CD8-positive, alpha-beta memory T cell (primary cell): ENCODE results near the gene ARL2. TPM values are rescaled to one million over a fixed set of nuclear protein-coding genes. Genes with fewer than 3 reads are reported as not detected.

Source experiments
- CTCF ChIA-PET: fragments of 350-600 bp; sonication (Branson Sonifier 250); formaldehyde crosslinking; loops from one replicate; lab custom pipeline; 2021; ENCODE audit warnings: antibody characterized with exemption; lab: Charles Lee
- POLR2A ChIA-PET: fragments of 350-600 bp; sonication (Branson Sonifier 250); formaldehyde crosslinking; loops from one replicate; lab custom pipeline; 2021; ENCODE audit warnings: antibody characterized with exemption; lab: Charles Lee
- DNase-seq, 5 donors: peaks; one replicate each; pipeline versions ENCODE4 v3.0.0 to v3.0.0-alpha.2; 2020 to 2022; ENCODE audit warnings: mixed read lengths in 1 of 5
- H3K27ac ChIP-seq: one replicate; pipeline ENCODE4 v1.7.0; 2013; ENCODE audit warnings: low read depth, mild to moderate bottlenecking, low read length, moderate library complexity
- H3K27me3 ChIP-seq: 2 replicates; pipeline ENCODE4 v1.7.0; 2013; ENCODE audit warnings: low read length, mild to moderate bottlenecking; ENCODE audit not compliant: insufficient read depth, poor library complexity, severe bottlenecking
- H3K36me3 ChIP-seq: 2 replicates; pipeline ENCODE4 v1.7.0; 2013; ENCODE audit warnings: mild to moderate bottlenecking, low read length, moderate library complexity; ENCODE audit not compliant: insufficient read depth
- H3K4me1 ChIP-seq: 2 replicates; pipeline ENCODE4 v1.7.0; 2013; ENCODE audit warnings: mild to moderate bottlenecking, low read length, moderate library complexity; ENCODE audit not compliant: insufficient read depth
- H3K4me3 ChIP-seq: 2 replicates; pipeline ENCODE4 v1.7.0; 2013; ENCODE audit warnings: mild to moderate bottlenecking, low read length
- H3K9me3 ChIP-seq: 2 replicates; pipeline ENCODE4 v1.7.0; 2013; ENCODE audit warnings: mild to moderate bottlenecking, low read length
- H3K27ac Mint-ChIP-seq, 8 donors: one replicate each; pipeline ENCODE4 v1.8.0; 2020 to 2021; ENCODE audit warnings: mixed read lengths in 8 of 8, mild to moderate bottlenecking in 6 of 8, inconsistent platforms in 3 of 8, moderate library complexity in 3 of 8
- H3K27me3 Mint-ChIP-seq, 2 donors: one replicate each; pipeline ENCODE4 v1.8.0; 2020 to 2021; ENCODE audit warnings: mixed read lengths in 2 of 2, mild to moderate bottlenecking in 1 of 2, moderate library complexity in 1 of 2
- H3K36me3 Mint-ChIP-seq, 3 donors: one replicate each; pipeline ENCODE4 v1.8.0; 2020 to 2021; ENCODE audit warnings: mixed read lengths in 3 of 3, inconsistent platforms in 1 of 3, mild to moderate bottlenecking in 1 of 3
- H3K4me1 Mint-ChIP-seq, 3 donors: one replicate each; pipeline ENCODE4 v1.8.0; 2020 to 2021; ENCODE audit warnings: mixed read lengths in 3 of 3, inconsistent platforms in 1 of 3, mild to moderate bottlenecking in 1 of 3
- H3K4me3 Mint-ChIP-seq, 7 donors: one replicate each; pipeline ENCODE4 v1.8.0; 2020 to 2021; ENCODE audit warnings: mixed read lengths in 7 of 7, mild to moderate bottlenecking in 6 of 7, moderate library complexity in 4 of 7, inconsistent platforms in 2 of 7
- H3K9me3 Mint-ChIP-seq, 5 donors: one replicate each; pipeline ENCODE4 v1.8.0; 2020 to 2022; ENCODE audit warnings: mixed read lengths in 5 of 5, mild to moderate bottlenecking in 3 of 5, moderate library complexity in 2 of 5, inconsistent platforms in 1 of 5
- polyA plus RNA-seq: library from polyadenylated mRNA; unstranded; fragments of 300-500 nt; fragmentation: Illumina TruSeq; gene quantifications from one replicate; pipeline ENCODE4 v1.2.3, GENCODE V29; 2021
- total RNA-seq, 2 experiments: library from RNA; stranded (reverse); gene quantifications; one replicate each; pipeline ENCODE4 v1.2.3, GENCODE V29; 2021

The ARL2 gene
- total and polyA plus RNA-seq, 3 experiments from 2014 or later = 99.7 to 125 (median 125) TPM

DNA sequence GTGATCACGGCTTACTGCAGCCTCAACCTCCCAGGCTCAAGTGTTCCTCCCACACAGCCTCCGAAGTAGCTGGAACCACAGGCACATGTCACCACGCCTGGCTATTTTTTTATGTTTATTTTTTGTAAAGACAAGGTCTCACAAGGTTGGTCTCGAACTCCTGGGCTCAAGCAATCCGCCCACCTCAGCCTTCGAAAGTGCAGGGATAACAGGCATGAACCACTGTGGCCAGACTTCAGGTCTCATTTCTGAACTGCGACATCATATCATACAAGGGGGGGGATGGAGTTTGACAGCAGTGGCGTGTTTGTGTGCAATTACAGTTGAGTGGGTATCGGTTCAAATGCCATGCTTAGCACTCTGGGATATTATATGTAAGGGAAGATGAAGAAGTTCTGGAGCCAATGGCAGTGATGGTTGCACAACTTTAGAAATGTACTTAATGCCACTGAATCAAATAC lies 37.5 kb downstream of the ARL2 start:
- H3K4me1 Mint-ChIP-seq = peaks cover 13 to 28% (median 15%) of the 10 kb centered on the region in 3 donors
- Histone ChIP-seq H3K27me3 (no peaks in the 10 kb centered on the region), H3K9me3 (no peaks in the 10 kb centered on the region), H3K27ac (no peak overlapping the region), H3K4me1 (peaks cover 18% of the 10 kb centered on the region), H3K4me3 (no peak overlapping the region), H3K36me3 (no peaks in the 10 kb centered on the region)
- no peak overlapping the region for H3K4me3 Mint-ChIP-seq
- no peaks in the 10 kb centered on the region for H3K9me3 Mint-ChIP-seq
- peak overlapping the region in 1 of 8 donors; percentile 77 for H3K27ac Mint-ChIP-seq
- DNase-seq = no peak
- ChIA-PET POLR2A (no interaction called here), CTCF (interaction anchor here (0.7 kb wide), 1 partner anchor 35 kb away, joined by 3 read pairs; no protein-coding TSS in a partner anchor)
- peaks cover 0 to under 1% (median 0%) of the 10 kb centered on the region in 3 donors for H3K36me3 Mint-ChIP-seq
- H3K27me3 Mint-ChIP-seq = peaks cover 0 to 4% of the 10 kb centered on the region in 2 donors

DNA sequence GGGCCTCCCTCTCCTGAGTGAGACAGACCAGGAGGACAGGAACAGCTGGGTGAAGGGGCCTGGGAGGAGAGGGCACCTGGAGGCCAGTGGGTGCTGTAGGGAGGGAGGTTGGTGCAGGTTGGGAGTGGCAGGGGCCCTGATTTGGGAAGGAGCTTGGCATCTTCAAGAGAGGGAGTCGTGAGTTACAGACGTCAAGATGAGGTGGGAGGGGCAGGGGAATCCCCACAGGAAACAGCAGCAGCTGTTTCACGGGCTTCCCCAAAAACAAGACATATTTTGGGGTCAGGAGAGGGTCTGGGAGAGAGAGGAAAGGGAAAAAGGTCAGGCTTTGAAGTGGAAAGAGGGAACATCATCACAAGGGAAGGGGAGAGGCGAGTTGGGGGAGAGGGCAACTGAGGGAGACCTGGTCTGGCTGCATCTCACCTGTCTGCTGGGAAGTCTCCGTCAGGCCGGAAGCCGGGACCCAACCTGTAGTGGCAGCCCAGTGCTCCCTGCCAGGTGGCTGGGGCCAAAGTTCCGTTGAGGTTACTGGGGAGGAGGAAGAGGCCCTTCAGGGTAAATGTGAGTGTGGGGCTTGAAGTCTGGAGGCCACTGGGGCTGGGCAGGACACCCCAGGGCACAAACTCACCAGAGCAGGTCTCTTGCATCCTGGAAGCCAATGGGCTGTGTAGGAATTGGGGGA lies 40.0 kb downstream of the ARL2 start:
- H3K27me3 ChIP-seq = no peaks in the 10 kb centered on the region
- H3K4me3 Mint-ChIP-seq = peak overlapping the region in 6 of 7 donors; percentile 1 to 76 (median 56)
- no peaks in the 10 kb centered on the region for H3K36me3 Mint-ChIP-seq
- CTCF ChIA-PET = no interaction called here
- no peaks in the 10 kb centered on the region for H3K27me3 Mint-ChIP-seq
- H3K36me3 ChIP-seq = no peaks in the 10 kb centered on the region
- no peaks in the 10 kb centered on the region for H3K9me3 Mint-ChIP-seq
- DNase-seq = peak in 1 of 5 donors; percentile 25
- peak overlapping the region; percentile 21 to 92 (median 78) for H3K27ac Mint-ChIP-seq
- no peak overlapping the region for H3K4me3 ChIP-seq
- POLR2A ChIA-PET = no interaction called here
- peaks cover 8 to 12% (median 9%) of the 10 kb centered on the region in 3 donors for H3K4me1 Mint-ChIP-seq
- no peaks in the 10 kb centered on the region for H3K9me3 ChIP-seq
- H3K27ac ChIP-seq = no peak overlapping the region
- peaks cover 12% of the 10 kb centered on the region for H3K4me1 ChIP-seq

DNA sequence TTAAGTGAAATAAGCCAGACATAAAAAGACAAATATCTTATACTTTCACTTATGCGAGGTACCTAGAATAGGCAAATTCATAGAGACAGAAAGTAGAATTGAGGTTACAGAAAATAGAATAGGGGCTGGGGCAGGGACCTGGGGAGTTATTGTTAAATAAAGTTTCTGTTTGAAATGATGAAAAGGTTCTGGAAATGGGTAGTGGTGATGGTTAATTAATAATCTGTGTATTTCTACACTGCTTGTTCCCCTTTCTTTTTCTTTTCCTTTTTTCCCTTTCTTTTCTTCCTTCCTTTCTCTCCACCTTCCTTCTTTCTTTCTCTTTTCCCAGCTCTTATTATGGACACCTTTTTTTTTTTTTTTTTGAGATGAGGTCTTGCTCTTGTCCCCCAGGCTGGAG lies 41.6 kb downstream of the ARL2 start:
- no peak overlapping the region for H3K4me3 Mint-ChIP-seq
- Histone ChIP-seq H3K27me3 (no peaks in the 10 kb centered on the region), H3K4me1 (peaks cover 12% of the 10 kb centered on the region), H3K4me3 (no peak overlapping the region), H3K9me3 (no peaks in the 10 kb centered on the region), H3K36me3 (no peaks in the 10 kb centered on the region), H3K27ac (no peak overlapping the region)
- no peaks in the 10 kb centered on the region for H3K9me3 Mint-ChIP-seq
- H3K27ac Mint-ChIP-seq = peak overlapping the region in 1 of 8 donors; percentile 71
- H3K4me1 Mint-ChIP-seq = peaks cover 8 to 12% (median 9%) of the 10 kb centered on the region in 3 donors
- ChIA-PET POLR2A (no interaction called here), CTCF (no interaction called here)
- H3K27me3 Mint-ChIP-seq = no peaks in the 10 kb centered on the region
- DNase-seq = no peak
- H3K36me3 Mint-ChIP-seq = no peaks in the 10 kb centered on the region

- H3K36me3 Mint-ChIP-seq = no peaks in the 10 kb centered on the region
- Histone ChIP-seq H3K27ac (no peak overlapping the region), H3K4me3 (no peak overlapping the region), H3K4me1 (peaks cover 12% of the 10 kb centered on the region), H3K36me3 (no peaks in the 10 kb centered on the region), H3K27me3 (no peaks in the 10 kb centered on the region), H3K9me3 (no peaks in the 10 kb centered on the region)
- no peaks in the 10 kb centered on the region for H3K9me3 Mint-ChIP-seq
- ChIA-PET POLR2A (no interaction called here), CTCF (interaction anchor here (1.0 kb wide), 1 partner anchor 18 kb away, joined by 3 read pairs; no protein-coding TSS in a partner anchor)
- H3K27ac Mint-ChIP-seq = no peak overlapping the region
- peaks cover 9 to 12% (median 10%) of the 10 kb centered on the region in 3 donors for H3K4me1 Mint-ChIP-seq
- no peak overlapping the region for H3K4me3 Mint-ChIP-seq
- H3K27me3 Mint-ChIP-seq = peaks cover 0 to under 1% of the 10 kb centered on the region in 2 donors
- no peak for DNase-seq
Observed at GRCh38 chr11:65056999-65057398, 43.0 kb downstream of the ARL2 start.

DNA sequence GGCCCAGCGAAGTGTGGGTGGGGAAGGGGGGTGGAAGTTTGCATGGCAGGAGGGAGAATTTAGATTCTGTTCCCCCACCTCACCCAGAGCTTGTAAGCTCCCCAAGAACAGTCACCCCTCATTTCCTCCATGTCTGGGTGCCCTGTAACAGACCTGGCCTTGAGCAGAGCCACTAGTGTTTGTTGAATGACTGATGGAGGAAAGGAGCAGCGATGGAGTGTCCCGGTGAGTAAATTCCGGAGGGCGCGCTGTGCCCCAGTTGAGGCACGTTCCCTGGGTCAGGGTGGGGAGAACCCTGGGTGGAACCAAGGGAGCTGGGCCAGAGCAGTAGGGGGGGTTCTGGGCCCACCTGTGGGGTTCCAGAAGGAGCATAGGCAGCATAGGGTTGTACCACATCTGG lies 43.6 kb downstream of the ARL2 start:
- H3K4me3 Mint-ChIP-seq = no peak overlapping the region

GRCh38 chr11:65058012-65058411 lies 44.1 kb downstream of the ARL2 start:
- H3K4me1 ChIP-seq = peaks cover 12% of the 10 kb centered on the region
- Mint-ChIP-seq H3K27ac (no peak overlapping the region), H3K4me3 (no peak overlapping the region), H3K4me1 (peaks cover 9 to 12% (median 10%) of the 10 kb centered on the region in 3 donors), H3K9me3 (no peaks in the 10 kb centered on the region), H3K27me3 (peaks cover 0 to 8% of the 10 kb centered on the region in 2 donors), H3K36me3 (no peaks in the 10 kb centered on the region)
- POLR2A ChIA-PET = interaction anchor here (0.6 kb wide), 1 partner anchor 47 kb away, joined by 3 read pairs; no protein-coding TSS in a partner anchor
- H3K36me3 ChIP-seq = no peaks in the 10 kb centered on the region
- H3K9me3 ChIP-seq = no peaks in the 10 kb centered on the region
- no peak overlapping the region for H3K27ac ChIP-seq
- DNase-seq = no peak
- H3K27me3 ChIP-seq = no peaks in the 10 kb centered on the region
- CTCF ChIA-PET = no interaction called here
- H3K4me3 ChIP-seq = no peak overlapping the region

More for the DNA sequence above, 43.6 kb downstream of the ARL2 start:
- CTCF ChIA-PET = interaction anchor here (1.0 kb wide), 1 partner anchor 17 kb away, joined by 3 read pairs; no protein-coding TSS in a partner anchor
- Histone ChIP-seq H3K4me3 (no peak overlapping the region), H3K27ac (no peak overlapping the region), H3K36me3 (no peaks in the 10 kb centered on the region), H3K4me1 (peaks cover 12% of the 10 kb centered on the region), H3K27me3 (no peaks in the 10 kb centered on the region), H3K9me3 (no peaks in the 10 kb centered on the region)
- H3K27me3 Mint-ChIP-seq = peaks cover 0 to 4% of the 10 kb centered on the region in 2 donors
- no peaks in the 10 kb centered on the region for H3K36me3 Mint-ChIP-seq
- no peaks in the 10 kb centered on the region for H3K9me3 Mint-ChIP-seq
- no peak overlapping the region for H3K27ac Mint-ChIP-seq
- DNase-seq = no peak
- peaks cover 9 to 12% (median 10%) of the 10 kb centered on the region in 3 donors for H3K4me1 Mint-ChIP-seq
- POLR2A ChIA-PET = interaction anchor here (0.6 kb wide), 1 partner anchor 46 kb away, joined by 3 read pairs; no protein-coding TSS in a partner anchor

- Histone ChIP-seq H3K36me3 (no peaks in the 10 kb centered on the region), H3K27ac (no peak within 1 kb of the TSS), H3K4me3 (no peak within 1 kb of the TSS), H3K4me1 (peaks cover 11% of the 10 kb centered on the region), H3K9me3 (no peaks in the 10 kb centered on the region), H3K27me3 (no peaks in the 10 kb centered on the region)
- peaks cover 0 to 8% of the 10 kb centered on the region in 2 donors for H3K27me3 Mint-ChIP-seq
- H3K27ac Mint-ChIP-seq = peak within 1 kb of the TSS in 1 of 8 donors; percentile 43
- peaks cover 9 to 10% (median 10%) of the 10 kb centered on the region in 3 donors for H3K4me1 Mint-ChIP-seq
- ChIA-PET CTCF (no interaction called here), POLR2A (no interaction called here)
- no peak for DNase-seq
- no peaks in the 10 kb centered on the region for H3K9me3 Mint-ChIP-seq
- no peak within 1 kb of the TSS for H3K4me3 Mint-ChIP-seq
- no peaks in the 10 kb centered on the region for H3K36me3 Mint-ChIP-seq
Observed at GRCh38 chr11:65058419-65059054, 44.6 kb downstream of the ARL2 start, which contains the start of gene NAALADL1. TSS of gene NAALADL1 (minus strand) at chr11:65058553. CDS start at chr11:65058521, 32 bp downstream.

- H3K9me3 Mint-ChIP-seq = no peaks in the 10 kb centered on the region
- POLR2A ChIA-PET = no interaction called here
- peaks cover 0 to 8% of the 10 kb centered on the region in 2 donors for H3K27me3 Mint-ChIP-seq
- H3K36me3 Mint-ChIP-seq = no peaks in the 10 kb centered on the region
- peaks cover 0 to 2% (median 0%) of the 10 kb centered on the region in 3 donors for H3K4me1 Mint-ChIP-seq
- no peak overlapping the region for H3K4me3 Mint-ChIP-seq
- no peak overlapping the region for H3K27ac Mint-ChIP-seq
- CTCF ChIA-PET = no interaction called here
- no peak for DNase-seq
- no peaks in the 10 kb centered on the region for H3K36me3 ChIP-seq
- peaks cover 1% of the 10 kb centered on the region for H3K4me1 ChIP-seq
- H3K4me3 ChIP-seq = no peak overlapping the region
- H3K27ac ChIP-seq = no peak overlapping the region
- H3K27me3 ChIP-seq = no peaks in the 10 kb centered on the region
- H3K9me3 ChIP-seq = no peaks in the 10 kb centered on the region
Observed at GRCh38 chr11:65059523-65059922, 45.6 kb downstream of the ARL2 start.
